Stimulated activated CD8-positive, alpha-beta memory T cell treated with anti-CD3 and anti-CD28 coated beads, Interleukin-12 subunit alpha, Interleukin-12 subunit beta, amount 100 ng/mL, for 4 hours (primary cell): ENCODE data around the gene SH3PXD2A.
"Not testable (repeated sequence)": the region's sequence is repeated elsewhere in the genome, so short reads cannot be mapped to it uniquely, and the experiment has no call there.

Source experiments
- DNase-seq: peaks from one replicate; pipeline ENCODE4 v3.0.0-alpha.2; 2020; ENCODE audit warnings: low read depth

Gene SH3PXD2A

DNA sequence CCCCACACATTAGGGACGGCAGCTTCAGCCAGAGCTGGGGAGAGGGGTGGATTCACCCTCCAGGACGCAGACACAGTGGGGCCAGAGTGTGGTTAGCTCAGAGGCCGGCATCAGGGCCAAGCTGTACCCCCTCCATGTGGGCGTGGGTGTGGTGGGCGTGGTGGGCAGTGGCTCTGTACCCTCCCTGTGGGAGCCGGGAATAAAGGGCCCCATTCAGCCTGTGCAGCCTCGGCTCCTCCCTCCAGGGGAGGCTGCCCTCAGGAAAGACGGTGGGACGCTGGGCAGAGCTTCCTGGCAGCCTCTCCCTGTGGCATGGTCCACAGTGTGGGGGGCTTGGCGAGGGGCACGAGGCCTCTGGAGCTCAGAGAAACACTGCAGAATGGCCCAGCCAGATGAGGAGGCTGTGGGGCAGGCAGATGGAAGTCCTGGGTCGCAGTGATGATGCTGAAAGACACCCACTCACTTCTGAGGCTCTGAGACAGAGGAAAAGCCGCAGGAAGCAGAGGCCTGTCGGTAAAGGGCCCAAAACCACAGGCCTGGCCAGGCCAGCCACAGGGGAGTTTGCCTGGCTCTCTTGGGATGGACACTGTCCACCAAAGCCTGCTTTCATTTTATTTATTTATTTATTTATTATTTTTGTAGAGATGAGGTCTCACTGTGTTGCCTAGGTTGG lies 108.0 kb downstream of the SH3PXD2A start:
- DNase-seq, result no peak

DNA sequence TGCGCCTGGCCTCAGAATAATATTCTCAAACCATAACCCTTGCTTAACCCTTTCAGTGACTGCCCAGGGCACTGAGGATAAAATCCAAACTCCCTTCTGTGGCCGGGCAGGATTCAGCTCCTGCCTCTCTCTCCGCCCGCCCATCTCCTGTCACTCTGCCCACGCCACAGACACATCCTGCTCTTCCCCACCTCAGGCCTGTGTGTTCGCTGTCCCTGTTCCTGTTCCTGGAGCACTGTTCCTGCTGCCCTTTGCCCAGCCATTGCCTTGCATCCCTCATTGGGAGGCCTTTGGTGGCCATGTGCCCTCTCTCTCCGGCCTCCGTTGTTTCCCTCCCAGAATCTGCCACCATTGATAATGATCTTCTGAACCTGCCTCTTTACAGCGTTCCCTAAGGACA lies 108.8 kb downstream of the SH3PXD2A start:
- DNase-seq, result no peak

DNA sequence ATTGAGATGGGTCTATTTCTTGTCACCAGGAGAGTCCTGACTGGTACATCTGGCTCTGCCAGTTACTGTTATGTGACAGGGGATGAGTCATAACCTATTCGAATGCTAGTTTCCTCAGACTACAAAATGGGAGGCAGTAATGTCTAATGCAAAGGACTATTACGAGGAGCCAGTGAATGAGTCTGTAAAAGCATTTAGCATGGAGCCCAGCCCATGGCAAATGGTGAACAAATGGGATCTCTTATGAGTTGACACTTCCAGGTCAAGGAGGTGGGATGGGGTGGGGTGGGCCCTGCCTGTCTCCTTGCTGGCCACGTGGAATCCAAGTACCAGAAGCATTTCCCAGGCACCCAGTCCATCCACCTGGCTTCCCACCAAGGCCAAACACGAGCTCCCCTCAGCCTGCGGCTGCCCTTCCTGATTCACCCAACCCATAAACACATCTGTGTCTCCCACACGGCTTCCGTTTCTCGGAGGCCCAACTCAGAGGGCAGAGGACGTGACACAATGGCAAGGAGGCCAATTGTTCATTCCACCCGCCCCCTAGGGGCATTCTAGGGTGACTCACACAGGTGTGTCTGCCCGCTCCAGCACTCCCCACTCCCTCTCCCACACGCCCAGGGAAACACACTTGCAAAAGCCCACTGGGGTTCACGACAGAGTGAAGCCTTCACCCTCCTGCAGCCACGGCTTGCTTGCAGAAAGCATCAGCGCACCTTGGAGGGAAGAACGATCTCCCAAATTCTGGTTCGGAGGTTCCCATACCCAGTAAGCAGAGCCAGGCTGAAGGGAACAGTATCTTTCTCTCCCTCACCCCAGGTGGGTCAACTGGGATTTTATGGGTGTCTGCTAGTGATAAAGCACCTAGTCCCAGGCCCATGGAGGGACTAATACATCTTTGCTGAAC lies 109.8 kb downstream of the SH3PXD2A start:
- peak; percentile 6 for DNase-seq

DNA sequence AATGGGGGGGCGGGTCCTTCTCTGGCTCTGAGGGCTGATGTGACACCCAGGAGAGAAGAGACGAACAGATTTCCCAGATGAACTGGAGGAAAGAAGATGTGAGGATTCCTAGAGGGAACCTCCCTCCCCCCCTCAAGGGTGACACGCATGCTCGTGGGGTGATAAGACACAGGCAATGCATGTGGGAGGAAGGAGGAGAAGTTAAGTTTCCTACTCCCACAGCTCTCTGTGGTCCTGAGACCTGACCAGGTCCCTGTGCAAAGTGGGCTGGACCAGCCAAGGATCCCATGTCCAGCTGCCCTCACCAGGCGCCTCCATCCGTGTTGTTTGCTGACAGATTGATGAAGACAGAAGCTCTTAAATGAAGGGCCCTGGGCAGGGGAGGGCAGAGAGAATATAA lies 112.6 kb downstream of the SH3PXD2A start:
- no peak for DNase-seq

DNA sequence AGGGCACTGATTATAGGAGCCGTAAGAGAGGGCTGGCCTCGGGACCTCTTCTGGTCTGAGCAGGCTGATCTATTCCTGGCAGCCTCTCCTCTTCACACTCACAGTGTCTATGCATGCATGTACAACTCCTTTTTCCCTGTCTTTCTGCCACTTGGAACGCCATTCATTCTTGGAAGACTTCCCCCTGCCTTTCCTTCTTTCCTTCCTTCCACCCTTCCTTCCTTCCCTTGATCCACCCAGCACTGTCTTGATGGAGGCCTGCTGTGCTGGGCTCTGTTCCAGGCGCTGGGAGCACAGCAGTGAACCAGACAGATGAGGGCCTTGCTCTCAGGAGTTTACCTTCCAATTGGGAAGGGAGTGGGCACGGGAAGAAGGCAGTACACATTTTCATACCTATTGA lies 114.8 kb downstream of the SH3PXD2A start:
- no peak for DNase-seq

DNA sequence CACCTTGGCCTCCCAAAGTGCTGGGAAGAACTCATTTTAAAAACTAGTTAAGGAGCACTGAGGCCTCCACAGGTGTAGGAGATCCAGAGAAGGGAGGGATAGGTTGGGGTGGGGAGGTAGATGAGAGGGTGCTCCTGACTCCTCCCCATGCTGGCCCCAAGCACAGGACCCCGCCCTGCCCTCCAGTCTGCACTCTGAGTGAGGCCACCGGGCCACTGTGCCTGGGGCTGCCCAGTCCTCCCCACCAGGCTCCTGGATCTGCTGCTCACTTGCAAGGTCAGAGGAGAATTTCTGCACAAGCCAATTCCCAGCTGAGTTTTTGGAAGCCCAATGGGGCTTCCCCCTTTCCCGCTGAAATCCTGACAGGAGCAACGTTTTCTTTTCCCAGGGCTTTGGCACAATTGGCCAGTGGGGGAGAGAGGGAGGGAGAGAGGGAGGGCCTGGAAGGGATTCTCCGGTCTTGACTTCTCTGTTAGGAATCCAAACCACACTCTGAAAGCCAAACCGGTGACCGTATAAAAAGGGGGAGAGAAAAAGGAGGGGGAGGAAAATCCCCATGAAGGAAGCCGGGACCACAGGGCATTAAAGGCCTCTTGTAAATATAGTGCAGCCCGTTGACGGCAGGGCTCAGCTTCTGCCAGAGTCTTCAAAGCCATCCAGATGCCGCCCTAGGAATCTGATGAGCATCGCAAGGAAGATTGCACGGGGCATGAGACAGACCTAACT lies 116.2 kb downstream of the SH3PXD2A start:
- no peak for DNase-seq

DNA sequence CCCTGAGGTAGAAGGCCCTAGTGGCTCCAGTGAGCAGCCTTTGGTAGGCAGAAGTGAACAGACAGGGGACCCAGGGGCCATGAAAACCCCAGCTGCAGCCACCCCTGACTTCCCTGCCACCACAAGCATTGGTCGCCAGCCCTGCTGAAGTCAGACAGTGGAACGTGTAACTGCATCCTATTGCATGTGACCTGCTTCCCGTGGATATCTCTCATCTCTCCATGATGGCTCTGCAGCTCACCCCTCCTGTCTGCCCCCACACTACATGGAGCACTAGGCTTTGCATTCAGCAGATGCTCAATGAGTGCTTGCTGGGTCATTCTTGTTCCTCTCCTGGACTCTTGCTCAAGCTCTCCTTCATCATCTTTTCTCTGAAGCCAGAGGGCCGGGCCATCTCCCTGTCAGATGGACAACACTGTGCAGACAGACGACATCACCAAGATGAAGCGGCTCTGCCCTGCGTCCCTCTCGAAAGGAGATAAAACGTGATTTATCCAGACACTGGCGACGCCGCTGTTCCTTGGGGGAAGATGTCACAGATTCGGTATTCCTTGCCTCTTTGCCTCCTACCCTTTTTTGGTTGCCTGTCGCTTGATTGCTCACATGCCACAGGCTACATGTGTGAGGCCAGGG lies 117.5 kb downstream of the SH3PXD2A start:
- no peak for DNase-seq

DNA sequence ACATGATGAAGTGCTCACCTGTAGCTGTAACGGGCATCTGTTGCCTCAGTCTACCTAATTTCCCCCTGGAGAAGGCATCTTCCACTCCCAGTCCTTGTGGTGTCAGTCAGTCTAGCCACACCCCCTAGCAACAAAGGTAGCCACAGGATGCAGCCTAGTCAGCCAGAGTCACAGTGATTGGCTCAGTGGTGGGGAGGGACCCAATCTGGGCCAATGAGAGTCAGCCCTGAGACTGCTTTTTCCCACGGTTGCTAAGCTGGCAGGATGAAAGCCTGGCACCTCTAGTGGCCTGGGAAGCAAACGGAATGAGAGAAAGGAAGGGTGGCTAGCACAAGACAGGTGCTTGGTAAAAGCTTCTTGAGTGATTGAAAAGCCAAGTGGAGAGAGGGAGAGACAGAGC lies 118.6 kb downstream of the SH3PXD2A start:
- DNase-seq, result no peak

DNA sequence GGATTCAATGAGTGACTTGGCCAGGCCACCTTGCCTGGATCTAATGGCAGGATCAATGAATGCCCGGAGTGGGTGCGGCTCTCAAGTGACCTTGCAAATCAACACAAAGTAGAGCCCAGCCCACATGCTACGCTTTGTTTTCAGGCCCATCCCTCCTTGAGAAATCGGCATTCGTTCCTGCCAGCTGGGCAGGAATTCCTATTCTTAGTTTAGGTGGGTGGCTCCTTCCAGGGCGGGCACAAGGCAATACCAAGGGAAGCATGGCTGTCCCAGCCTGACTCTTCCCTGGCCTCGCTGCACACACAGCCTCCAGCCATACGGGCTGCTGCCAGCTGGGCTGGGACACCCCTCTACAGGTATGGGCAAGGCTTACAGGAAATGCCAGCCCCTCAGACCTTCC lies 119.3 kb downstream of the SH3PXD2A start:
- DNase-seq, result no peak

DNA sequence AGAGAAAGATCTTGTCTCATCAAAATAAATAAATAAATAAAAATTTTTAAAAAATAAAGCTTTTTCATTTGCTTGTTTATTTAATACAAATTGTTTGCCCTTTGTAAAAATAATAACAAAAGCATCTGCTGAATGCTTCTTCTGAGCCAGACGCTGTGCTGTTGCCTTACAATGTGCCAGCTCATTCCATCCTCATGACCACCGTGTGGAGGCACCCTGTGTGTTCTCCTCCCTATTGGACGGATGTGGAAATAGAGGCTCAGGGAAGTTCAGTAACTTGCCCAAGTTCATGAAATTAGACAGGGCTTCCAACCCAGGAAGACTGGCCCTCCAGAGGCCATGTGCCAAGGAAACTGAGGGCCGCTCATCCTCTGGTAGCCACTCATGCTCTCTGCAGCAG lies 120.6 kb downstream of the SH3PXD2A start:
- no peak for DNase-seq

DNA sequence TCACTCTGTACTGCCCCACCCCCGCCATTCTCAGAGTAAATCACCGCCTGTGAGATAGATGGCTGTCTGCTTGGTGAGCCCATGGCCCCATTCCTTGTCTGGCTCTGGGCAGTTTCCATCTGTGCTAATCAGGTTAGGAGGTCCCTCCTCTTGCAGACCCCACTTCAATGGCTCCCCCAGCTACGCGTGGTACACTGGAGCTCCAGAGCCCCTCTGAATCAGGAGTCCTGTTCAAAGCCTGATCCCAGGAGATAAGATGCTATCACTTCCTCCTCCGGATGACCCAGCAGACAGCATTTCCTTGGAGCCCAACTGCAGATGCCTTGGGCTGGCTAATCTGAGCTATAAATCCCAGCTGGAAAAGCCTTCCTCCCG lies 122.3 kb downstream of the SH3PXD2A start:
- no peak for DNase-seq

DNA sequence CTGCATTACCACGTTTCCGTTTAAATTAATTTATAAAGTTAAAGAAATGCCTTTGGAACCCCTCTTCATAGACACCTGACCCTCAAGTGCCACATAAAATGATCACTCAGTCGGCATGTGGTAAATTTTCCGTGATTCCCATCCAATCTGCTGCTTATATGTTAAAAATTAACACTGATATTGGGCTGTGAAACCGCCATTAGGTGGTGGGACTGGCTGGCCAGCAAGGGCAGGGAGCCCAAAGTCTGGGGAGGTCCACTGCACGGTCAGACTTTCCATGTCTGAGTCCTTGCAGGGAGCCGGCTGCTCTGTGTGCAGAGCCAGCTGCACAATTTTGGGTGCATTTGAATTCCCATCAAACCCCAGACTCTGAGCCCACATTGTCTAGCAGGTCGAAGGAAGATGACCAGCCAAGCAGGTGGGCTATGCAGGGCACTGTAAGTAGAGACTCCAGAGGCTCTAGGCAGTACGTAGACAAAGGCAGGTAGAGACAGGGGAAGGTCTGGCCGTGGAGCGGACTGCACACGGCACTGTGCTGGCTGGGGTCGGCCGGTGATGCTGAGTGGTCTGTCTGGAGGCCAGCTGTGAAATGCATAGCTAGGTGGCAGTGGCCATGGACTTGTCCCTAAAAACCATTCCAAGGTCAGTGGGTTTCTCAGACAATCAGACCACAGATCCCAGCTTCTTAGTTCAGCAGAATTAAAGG lies 122.9 kb downstream of the SH3PXD2A start:
- no peak for DNase-seq

DNA sequence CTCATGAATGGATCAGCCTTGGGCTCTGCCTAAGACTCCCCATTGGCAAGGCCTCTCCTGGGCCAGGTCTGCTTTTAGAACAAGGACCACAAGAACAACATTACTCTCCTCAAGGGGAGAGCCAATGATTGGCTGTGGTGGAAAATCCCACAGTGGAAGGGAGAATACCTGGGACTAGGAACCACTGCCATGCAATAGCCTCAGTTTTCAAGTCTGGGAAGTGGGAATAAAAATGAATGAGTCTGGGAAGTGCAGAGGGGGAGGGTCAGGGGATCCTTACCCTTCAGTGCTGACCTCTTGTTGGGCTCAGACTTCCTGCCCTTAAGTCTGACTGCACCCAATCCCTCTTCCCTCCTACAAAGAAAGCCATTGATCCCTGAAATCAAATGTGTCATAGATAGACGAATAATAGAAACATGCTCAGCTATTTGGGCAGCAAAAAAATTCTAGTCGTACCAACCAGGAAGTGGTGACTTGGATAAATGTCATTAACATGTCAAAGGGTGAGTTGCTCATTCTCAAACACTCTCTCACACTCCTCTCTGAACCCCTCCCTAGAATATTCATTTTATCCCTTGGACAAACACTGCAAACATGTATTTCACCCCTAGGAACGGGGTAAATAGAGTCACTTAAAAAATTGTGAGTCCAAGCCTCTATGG lies 123.6 kb downstream of the SH3PXD2A start:
- DNase-seq, result no peak

DNA sequence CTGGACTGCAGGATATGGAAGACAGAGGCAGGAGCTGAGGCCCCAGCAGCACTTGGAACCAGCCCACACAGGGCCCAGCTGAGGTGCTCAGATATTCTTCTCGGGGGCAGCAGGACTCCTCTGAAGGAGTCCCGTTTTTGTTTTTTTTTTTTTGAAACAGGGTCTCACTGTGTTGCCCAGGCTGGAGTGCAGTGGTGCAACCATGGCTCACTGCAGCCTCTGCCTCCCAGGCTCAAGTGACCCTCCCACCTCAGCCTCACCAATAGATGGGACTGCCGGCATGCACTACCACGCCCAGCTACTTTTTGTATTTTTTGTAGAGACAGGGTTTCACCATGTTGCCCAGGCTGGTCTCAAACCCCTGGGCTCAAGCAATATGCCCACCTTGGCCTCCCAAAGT lies 124.3 kb downstream of the SH3PXD2A start:
- not testable (repeated sequence) for DNase-seq

DNA sequence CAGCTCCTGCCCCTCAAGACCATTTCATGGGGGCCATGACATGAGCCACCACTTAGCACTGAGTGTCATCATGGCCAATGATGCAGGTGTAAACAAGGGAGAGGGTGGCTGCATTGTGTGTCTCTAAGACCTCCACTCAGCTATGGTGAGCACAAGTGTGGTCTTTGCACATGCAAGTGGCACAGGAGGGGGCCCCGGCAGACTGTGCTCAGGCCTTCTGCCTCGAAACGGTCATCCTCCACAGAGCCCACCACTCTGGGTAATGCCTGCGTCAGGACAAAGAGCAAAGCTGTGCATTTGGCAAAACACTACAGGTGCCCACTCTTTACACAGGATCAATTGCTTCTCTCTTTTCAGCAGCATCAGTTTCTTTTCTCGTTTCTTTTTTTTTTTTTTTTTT lies 125.5 kb downstream of the SH3PXD2A start:
- DNase-seq, result no peak

DNA sequence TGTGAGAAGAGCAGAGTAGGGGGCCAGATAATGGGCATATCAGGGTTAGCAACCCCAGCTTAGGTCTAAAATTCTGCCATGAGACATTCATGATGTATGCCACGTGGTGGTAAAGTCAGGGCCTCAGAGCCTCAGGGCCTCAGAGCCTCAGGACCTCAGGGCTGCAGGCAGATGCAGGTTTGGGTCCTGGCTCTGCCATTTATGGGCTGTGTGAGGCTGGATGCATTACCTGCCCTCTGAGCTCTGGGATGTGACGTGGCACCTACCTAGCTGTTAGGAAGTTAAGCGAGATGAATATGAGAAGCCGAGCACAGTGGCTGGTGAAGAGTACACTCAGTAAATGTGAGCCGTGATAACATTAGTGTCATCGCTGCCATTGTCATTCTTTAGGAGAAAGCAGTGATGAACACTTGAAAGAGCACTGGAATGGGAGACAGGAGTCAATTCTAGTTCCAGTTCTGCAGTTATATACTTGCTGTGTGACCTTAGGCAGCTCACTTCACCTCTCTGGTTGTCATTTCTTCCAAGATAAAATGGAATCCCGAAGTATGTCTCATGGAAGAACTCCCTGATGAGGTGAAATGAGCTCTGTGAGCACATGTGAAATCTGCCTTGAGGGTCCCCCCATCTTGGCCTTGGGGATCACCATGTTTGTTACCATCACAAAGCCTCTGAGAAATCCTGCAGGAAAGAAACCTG lies 127.2 kb downstream of the SH3PXD2A start:
- no peak for DNase-seq

DNA sequence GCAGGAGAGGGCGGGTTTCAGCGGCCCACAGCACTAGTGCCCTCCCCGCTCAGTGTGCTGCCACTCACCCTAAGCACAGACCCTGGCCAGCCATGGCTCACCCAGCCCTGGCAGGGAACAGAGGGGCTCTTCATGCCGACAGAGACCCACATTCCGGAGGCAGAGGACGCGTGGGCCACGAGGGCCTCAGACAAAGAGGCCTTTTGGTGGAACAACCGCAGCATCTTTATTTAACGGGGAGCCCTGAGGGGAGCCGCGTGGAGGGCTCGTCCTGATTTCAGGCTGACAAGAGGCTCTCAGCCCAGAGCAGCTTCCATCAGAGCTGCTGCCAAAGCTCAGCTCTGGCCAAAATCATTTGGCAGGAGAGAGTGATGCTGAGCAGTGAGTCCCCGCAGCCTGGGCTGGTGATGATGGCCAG lies 127.8 kb downstream of the SH3PXD2A start:
- no peak for DNase-seq

DNA sequence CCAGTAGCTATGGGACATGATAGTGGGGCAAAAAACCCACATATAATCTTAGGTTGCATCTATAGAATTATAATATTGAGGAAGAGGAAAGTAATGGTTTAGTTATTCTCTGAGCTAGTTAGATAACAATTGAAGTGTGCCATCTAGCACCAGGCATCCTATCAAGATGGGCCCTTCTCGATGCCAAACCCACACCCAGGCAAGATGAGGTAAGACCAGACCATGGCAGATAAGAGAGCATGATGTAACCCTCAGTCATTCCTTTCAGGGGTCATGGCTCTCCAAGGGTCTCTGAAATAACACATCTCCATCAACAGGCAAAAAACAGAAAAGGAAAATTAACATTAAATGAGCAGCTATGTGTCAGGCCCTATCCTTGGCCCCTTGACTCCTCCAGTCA lies 128.7 kb downstream of the SH3PXD2A start:
- no peak for DNase-seq

DNA sequence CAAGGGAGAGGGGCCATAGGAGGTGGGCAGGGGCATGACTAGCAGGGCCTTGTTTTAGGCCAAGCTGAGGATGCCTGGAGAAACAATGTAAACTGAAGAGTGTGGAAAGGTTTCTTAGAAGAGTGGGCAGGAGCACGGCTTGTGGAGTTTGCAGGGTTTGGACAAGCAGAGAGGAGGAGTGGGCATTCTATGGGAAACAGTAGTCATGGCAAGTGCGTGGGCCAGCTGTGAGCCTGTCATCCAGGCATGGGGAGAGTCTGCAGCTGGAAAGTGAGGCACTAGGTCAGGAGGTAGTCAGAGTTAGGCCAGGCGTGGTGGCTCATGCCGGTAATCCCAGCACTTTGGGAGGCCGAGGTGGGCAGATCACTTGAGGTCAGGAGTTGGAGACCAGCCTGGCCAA lies 130.1 kb downstream of the SH3PXD2A start:
- DNase-seq, result no peak

DNA sequence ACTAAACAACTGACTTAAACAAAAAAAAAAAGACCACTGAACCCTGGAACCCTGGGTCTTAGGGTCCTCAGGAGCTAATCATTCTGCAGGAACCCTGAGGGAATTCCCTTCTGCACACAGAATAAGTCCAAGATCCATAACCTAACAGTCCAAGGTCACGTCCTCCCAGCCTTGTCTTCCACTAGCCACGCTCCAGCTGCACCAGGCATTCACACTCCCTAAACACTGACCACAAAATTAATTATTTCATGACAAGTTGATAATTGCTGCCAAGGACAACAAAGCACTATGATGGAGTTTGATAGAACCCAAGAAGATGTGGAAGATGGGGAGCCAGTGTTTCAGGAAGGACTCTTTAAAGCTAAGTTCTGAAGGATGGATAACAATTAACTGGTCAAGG lies 130.6 kb downstream of the SH3PXD2A start:
- no peak for DNase-seq

DNA sequence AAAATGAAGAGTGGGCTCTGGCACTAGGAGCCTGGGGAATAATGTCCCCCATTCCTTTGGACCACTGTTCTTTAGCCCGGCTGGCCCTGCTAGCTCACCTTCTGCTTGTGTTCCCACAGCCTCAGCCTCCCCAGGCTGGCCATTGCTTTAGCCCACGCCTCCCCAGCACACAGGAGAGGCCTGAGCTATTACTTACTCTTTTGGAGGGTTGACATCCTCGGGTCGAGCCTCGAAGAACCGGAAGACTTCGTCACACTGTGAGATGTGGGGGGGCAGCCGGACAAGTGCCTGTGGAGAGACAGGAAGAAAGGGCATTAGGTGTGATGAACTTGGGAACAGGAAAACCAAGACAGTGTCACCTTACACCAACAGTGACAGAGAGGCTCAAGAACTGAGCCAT lies 131.3 kb downstream of the SH3PXD2A start:
- DNase-seq, result no peak
